ENCODE measurements around the gene PCDHA9. TPM values are rescaled to one million over a fixed set of nuclear protein-coding genes. Genes with fewer than 3 reads are reported as not detected.
"Not testable (repeated sequence)": the region's sequence is repeated elsewhere in the genome, so short reads cannot be mapped to it uniquely, and the experiment has no call there.

Gene PCDHA9
- total RNA-seq, 1 experiment from 2014 or later, result not detected

- H3K9me3 ChIP-seq, result peaks cover 7% of the 10 kb centered on the region; the same call in 1 of the 2 replicates
- CTCF ChIA-PET, result no interaction called here
- Mint-ChIP-seq H3K36me3 (ENCODE audit: insufficient read depth, unreplicated experiment) (no peaks in the 10 kb centered on the region), H3K9me3 (ENCODE audit: unreplicated experiment) (no peaks in the 10 kb centered on the region), H3K4me1 (ENCODE audit: low read depth, unreplicated experiment) (no peaks in the 10 kb centered on the region), H3K27me3 (ENCODE audit: insufficient read depth, unreplicated experiment) (no peaks in the 10 kb centered on the region), H3K4me3 (ENCODE audit: unreplicated experiment) (no peak overlapping the region), H3K27ac (ENCODE audit: unreplicated experiment) (no peak overlapping the region)
- no TSS peak for BruUV-seq (replicated peaks)
- no peaks in the 10 kb centered on the region for H3K27me3 ChIP-seq (replicated peaks; ENCODE audit: control insufficient read depth, insufficient read depth, low read length)
- DNase-seq, result no peak
- H3K36me3 ChIP-seq (ENCODE audit: control insufficient read depth, insufficient read depth, low read length), result no peaks in the 10 kb centered on the region
- intact Hi-C loops (cut with micrococcal nuclease; ENCODE audit: unreplicated experiment), result no loop called here
- H3K4me3 ChIP-seq (ENCODE audit: low read depth, low read length), result no peak overlapping the region
- no peaks in the 10 kb centered on the region for H3K4me1 ChIP-seq
- POLR2A ChIA-PET, result no interaction called here
- TF ChIP-seq CTCF (IDR thresholded peaks at IDR 0.05; ENCODE audit: insufficient read depth in 1 of 2, low read depth in 1 of 2, low read length in 1 of 2, severe bottlenecking in 1 of 2, unreplicated experiment in 1 of 2), result no peak
Observed at GRCh38 chr5:140870221-140871201, 22.3 kb downstream of the PCDHA9 start.

- no peaks in the 10 kb centered on the region for H3K4me1 ChIP-seq
- H3K27me3 Mint-ChIP-seq (ENCODE audit: insufficient read depth, unreplicated experiment), result no peaks in the 10 kb centered on the region
- BruUV-seq (replicated peaks), result no TSS peak
- H3K36me3 Mint-ChIP-seq (ENCODE audit: insufficient read depth, unreplicated experiment), result no peaks in the 10 kb centered on the region
- H3K4me1 Mint-ChIP-seq (ENCODE audit: low read depth, unreplicated experiment), result no peaks in the 10 kb centered on the region
- peaks cover 7% of the 10 kb centered on the region for H3K9me3 Mint-ChIP-seq (ENCODE audit: unreplicated experiment)
- no peak for DNase-seq
- no peak for TF ChIP-seq CTCF (IDR thresholded peaks at IDR 0.05; ENCODE audit: insufficient read depth in 1 of 2, low read depth in 1 of 2, low read length in 1 of 2, severe bottlenecking in 1 of 2, unreplicated experiment in 1 of 2)
- intact Hi-C loops (cut with micrococcal nuclease; ENCODE audit: unreplicated experiment), result no loop called here
- H3K9me3 ChIP-seq, result 0 out of 2 replicates have a peak, but pooled peaks cover 4% of the 10 kb centered on the region
- no peaks in the 10 kb centered on the region for H3K36me3 ChIP-seq (ENCODE audit: control insufficient read depth, insufficient read depth, low read length)
- H3K4me3 Mint-ChIP-seq (ENCODE audit: unreplicated experiment), result no peak within 1 kb of the TSS
- no peaks in the 10 kb centered on the region for H3K27me3 ChIP-seq (replicated peaks; ENCODE audit: control insufficient read depth, insufficient read depth, low read length)
- no peak within 1 kb of the TSS for H3K4me3 ChIP-seq (ENCODE audit: low read depth, low read length)
- CTCF ChIA-PET, result no interaction called here
- POLR2A ChIA-PET, result no interaction called here
- no peak within 1 kb of the TSS for H3K27ac Mint-ChIP-seq (ENCODE audit: unreplicated experiment)
Observed at GRCh38 chr5:140875085-140876065, 27.2 kb downstream of the PCDHA9 start, which contains the start of gene PCDHA12. Gene PCDHA12, plus strand, starts transcription at chr5:140875308. Its CDS starts 165 bp downstream, at chr5:140875473.

- H3K9me3 ChIP-seq; DNase-seq; H3K4me3 ChIP-seq (ENCODE audit: low read depth, low read length); H3K36me3 ChIP-seq (ENCODE audit: control insufficient read depth, insufficient read depth, low read length); H3K27me3 Mint-ChIP-seq (ENCODE audit: insufficient read depth, unreplicated experiment); H3K4me3 Mint-ChIP-seq (ENCODE audit: unreplicated experiment); POLR2A ChIA-PET; BruUV-seq (replicated peaks); CTCF ChIA-PET; H3K4me1 Mint-ChIP-seq (ENCODE audit: low read depth, unreplicated experiment); H3K4me1 ChIP-seq; H3K27ac Mint-ChIP-seq (ENCODE audit: unreplicated experiment); H3K27me3 ChIP-seq (replicated peaks; ENCODE audit: control insufficient read depth, insufficient read depth, low read length); H3K36me3 Mint-ChIP-seq (ENCODE audit: insufficient read depth, unreplicated experiment); intact Hi-C loops (cut with micrococcal nuclease; ENCODE audit: unreplicated experiment): not testable (repeated sequence)
- peaks cover 15% of the 10 kb centered on the region for H3K9me3 Mint-ChIP-seq (ENCODE audit: unreplicated experiment)
Observed at GRCh38 chr5:140876541-140877261, 28.5 kb downstream of the PCDHA9 start.
